GM21786 (cell line): ENCODE results near the gene EIPR1.

Experiments used
- ATAC-seq: cut with Tn5 transposase; IDR thresholded peaks from one replicate; pipeline ENCODE4 v1.9.1; 2021; ENCODE audit not compliant: unreplicated experiment

Gene EIPR1

GRCh38 chr2:3377612-3378432 is at the start of gene EIPR1:
TSS of gene EIPR1 (minus strand) at chr2:3377818. CDS start at chr2:3377689, 129 bp downstream.
- ATAC-seq = peak; percentile 81

DNA sequence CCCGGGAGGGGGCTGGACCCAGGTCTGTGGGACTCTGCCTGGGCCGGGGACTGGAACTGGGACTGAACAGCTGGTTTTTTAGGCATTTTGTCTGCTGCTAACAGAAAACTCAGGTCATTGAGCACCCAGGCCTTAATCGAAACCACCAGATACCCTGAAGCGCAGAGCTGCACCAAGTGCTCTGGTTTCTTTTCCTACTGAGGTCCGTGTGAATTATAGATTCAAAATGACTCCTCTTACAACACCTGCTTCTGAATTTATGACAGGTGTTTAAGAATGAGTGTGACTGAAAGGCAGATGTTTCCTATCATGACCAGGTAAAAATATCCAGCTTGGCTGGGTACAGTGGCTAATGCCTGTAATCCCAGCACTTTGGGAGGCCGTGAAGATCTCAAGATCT is 49.7 kb upstream of the EIPR1 start:
- peak; percentile 81 for ATAC-seq

DNA sequence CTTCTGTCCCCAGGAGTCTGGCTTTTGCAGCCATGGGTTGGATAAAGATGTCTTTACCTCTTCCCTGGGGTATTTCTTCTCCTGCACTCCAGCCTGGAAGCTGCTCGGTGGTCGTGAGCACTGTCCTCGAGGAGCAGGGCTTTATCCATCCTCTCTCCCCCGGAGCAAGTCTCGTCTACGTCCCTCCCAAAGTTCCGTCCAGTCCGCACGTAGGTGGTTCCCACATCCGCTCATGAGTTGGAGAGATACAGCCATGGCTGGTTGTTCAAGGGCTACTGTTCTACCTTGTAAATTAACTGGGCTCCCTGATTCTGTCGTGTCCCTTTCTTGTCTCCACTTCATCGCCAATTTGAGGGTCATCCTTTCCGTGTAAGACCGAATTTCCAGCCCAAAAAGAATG is 49.0 kb upstream of the EIPR1 start:
- ATAC-seq = no peak

DNA sequence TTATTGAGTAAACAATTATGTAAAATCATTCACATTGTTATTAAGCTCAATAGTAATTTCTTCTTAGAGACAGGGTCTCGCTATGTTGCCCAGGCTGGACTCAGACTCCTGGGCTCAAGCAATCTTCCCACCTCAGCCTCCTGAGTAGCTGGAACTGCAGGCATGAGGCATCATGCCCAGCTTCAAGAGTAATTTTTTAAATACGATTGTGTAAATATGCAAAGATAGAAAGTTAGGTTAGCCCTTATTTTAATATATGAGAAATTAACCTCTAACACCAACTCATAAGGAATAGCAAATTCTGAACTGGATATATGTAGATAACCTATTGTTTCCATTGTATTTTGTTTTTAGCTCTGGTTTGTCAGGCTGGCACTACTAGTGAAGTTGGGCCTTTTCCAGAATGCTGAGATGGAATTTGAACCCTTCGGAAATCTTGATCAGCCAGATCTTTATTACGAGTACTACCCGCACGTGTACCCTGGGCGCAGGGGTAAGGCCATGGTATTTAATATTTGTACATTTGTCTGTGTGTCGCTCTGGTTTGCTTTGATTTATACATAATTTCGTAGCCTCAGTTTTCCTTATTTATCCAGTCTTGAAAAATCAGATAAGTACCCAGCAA is 46.7 kb upstream of the EIPR1 start:
- no peak for ATAC-seq

DNA sequence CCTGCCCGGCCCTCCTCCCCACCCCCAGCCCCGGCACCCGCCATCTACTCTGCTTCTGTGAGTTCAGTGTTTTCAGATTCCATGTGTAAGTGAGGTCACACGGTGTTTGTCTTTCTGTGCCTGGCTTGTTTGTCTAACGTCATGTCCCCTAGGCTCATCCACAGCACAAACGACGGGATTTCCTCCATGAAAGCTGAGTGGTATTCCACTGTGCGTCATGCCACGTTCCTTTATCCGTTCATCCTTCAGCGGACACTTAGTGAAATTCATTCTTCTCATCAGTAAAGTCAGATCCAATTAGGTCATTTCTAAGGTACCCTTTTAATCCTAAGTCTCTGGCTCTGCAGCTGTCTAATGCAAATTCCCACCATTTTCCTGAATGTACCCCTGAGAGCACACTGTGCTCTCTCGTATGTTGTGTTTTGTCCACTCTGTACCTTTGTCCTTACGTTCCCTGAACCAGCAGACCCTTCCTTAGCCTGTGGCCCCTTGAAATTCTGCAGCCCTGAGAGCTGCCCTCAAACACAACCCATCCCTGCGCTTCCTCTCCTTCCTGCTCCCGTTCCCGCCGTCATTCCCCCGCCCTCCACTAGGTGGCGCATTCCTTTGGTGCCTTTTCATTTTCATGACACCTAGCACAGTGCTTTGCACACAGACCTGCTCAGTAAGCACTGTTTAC is 46.0 kb upstream of the EIPR1 start:
- ATAC-seq = no peak

DNA sequence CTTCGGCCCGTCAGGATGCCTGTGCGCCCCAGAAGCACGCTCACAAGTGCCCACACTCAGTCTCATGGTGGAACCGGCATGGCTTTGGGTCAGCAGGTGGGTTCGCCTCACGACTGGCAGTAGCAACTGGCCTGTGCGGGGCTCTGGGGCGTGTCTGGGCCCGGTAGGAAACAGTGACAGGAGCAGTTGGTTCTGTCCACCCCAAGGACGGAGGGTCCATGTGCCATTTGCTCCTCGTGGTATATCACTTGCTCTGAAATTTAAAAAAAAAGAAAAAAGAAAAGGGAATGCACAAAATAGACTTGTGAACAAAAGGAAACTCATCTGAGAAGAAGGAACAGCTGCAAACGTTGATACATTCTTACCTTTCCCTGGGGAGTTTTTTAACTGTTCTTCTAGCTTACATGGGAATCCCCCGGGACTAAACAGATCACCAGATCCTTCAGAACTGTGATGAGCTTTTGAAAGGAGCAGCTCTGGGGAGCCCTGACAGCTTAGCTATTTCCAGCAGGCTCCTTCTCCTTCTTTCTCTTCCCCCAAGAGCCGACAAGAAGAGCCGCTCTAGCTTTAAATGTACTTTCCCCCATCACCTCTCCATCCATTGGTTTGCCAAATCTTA is 44.7 kb upstream of the EIPR1 start:
- ATAC-seq = peak; percentile 54

DNA sequence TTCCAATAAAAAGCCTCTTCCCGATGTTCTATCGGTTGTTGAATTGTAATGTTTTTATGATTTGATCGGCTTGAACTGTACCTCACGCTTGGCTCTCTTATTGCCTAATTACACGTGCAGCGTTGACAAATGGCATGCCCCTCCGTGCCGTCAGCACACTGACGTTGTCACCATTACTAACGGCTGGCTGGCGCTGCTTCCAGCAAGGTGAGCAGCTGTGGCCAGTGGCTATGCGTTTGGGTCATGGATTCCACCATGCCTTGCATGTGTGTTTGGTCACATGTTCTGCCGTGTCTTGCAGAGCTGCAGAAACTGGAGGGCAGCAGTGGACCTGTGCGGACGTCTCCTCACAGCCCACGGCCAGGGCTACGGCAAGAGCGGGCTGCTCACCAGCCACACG is 44.0 kb upstream of the EIPR1 start:
- ATAC-seq = no peak

DNA sequence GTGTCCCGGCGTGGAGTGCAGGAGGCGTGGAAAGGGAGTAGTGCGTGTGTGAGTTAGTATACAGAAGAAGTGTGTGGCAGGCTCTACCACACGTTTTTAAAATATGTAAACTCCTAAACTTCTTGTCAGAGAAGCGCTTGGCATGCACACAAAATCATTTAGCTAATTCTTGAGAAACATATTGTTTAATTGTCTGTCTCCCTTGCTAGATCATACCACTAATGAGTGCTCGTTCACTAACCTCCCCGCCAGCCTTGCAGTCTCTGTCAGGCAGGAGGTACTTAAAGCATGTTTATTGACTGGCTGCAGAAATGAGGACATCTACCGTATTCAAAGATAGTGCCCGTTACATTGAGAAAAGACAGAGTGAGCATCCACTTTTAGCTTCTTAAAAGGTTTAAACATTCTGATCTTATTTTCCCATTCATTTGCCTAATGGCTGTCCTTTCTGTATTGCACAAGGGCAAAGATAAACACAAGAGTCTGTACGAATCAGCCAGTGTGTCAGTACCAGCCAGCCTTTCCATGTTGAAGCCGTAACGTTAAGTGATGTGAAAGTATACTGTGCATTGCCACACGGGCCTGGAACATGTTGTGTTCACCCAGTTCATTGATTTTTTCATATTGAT is 43.3 kb upstream of the EIPR1 start:
- no peak for ATAC-seq

- no peak for ATAC-seq
Measured at GRCh38 chr2:3420076-3420768, 42.6 kb upstream of the EIPR1 start.

GRCh38 chr2:3418766-3419404 is 41.3 kb upstream of the EIPR1 start:
- no peak for ATAC-seq

DNA sequence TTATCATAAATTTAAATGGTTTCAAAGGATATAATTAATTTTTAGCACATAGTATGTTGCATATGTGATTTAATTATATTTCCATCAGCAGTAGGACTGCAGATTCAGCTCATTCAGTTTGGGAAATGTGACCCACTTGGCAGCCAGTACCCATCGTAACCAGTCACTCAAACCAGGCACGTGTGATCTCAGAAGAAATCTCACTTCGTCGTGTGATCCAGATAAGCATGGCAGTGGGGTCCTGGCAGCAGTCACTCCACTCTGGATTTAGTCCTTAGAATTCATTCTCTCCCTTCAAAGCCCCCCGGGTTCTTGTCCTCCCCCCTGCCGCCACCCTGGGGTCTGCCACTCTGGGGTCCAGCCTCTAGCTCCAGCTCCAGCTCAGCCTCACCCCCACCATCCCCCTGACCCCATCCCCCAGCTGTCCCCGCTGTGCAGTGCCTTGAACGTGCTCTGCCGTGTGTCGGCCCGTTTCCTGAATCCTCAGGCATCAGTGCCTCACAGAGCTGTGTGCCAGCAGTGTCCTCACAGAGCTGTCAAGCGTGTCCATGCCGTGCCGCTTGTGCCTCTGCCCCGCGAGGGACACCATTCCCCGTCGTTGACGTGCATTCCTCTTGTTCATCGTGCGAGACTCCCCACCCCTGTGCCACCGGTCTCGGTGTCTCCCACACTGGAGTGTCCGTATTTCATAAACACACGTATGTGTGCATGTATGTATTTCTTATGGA is 36.7 kb upstream of the EIPR1 start:
- ATAC-seq = no peak

DNA sequence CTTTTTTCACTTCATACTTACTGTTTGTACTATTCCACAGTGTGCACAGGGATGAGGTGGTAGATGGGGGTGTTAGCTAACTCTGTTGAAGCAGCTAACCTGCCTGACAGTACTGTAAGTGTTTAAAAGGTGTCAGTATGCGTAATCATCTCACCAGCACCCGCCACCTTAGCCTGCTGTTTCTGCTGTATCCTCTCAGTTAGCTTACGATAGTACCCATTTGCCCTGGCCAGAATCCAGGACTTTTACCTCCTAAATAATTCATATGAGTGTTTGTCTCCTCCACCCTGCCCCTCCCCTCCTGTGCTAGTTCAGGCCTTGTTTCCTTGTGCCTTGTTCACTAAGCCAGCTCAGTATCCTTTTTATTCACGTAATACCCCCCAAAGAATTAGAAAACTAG is 36.1 kb upstream of the EIPR1 start:
- ATAC-seq = no peak

GRCh38 chr2:3411103-3411502 is 33.5 kb upstream of the EIPR1 start:
- ATAC-seq = no peak

GRCh38 chr2:3409627-3410170 is 32.1 kb upstream of the EIPR1 start:
- no peak for ATAC-seq

DNA sequence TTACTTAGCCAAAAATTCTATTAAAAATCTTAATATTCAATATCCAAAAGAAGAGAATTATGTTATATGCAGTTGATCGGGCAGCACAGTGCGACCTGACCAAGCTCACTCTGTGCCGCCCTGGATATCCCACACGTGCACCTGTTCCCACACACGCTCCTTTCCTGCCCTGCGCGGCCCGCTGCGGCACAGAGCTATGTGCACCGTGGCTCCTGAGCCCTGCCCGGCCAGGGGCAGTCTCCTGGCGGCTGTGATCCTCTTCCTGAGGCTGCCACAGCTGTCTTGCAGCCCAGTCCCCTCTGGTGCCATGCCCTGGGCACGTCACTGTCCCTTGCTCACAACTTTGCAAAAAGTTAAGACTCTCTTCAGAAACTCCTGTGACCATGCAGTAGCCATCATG is 31.2 kb upstream of the EIPR1 start:
- ATAC-seq = no peak

GRCh38 chr2:3406501-3406900 is 28.9 kb upstream of the EIPR1 start:
- no peak for ATAC-seq

GRCh38 chr2:3405876-3406275 is 28.3 kb upstream of the EIPR1 start:
- no peak for ATAC-seq

GRCh38 chr2:3405307-3405706 is 27.7 kb upstream of the EIPR1 start:
- ATAC-seq = no peak

DNA sequence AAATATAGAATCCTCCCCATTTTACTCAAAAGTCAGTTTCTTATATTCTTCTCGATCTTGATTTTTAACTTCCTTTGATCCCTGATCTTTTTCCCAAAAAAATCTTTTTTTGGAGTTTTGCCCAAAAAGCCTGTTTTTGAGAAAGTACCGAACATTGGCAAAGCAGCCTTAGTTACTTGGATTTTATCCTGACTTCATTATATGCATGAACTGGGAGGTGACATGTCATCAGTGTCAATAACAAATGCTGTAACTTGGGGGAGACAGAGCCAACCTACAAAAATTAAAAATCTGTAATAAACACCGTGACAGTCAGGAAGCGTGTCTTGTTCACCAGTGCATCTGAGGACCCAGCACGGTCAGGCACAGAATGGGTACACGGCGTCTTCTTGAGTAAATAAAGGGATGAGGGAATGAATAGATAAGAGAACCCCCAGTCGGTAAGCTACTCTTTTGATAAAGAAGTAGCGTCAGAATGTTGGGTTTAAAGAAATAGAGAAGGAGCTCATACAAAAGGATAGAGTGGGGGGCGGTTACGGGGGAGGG is 26.8 kb upstream of the EIPR1 start:
- no peak for ATAC-seq
